ENCODE results near the gene KIF14.

- no peak for TF ChIP-seq ZNF644 (CRISPR knock-in tag; IDR thresholded peaks at IDR 0.05; ENCODE audit: low read depth)
- no peak for TF ChIP-seq ZNF431 (CRISPR knock-in tag; IDR thresholded peaks at IDR 0.05; ENCODE audit: borderline replicate concordance, low read depth)
- TF ChIP-seq ZMAT3 (CRISPR knock-in tag; conservative IDR thresholded peaks at IDR 0.05): no peak
- TF ChIP-seq CTCF (CRISPR knock-in tag; IDR thresholded peaks at IDR 0.05): no peak
- no peak for TF ChIP-seq FOXJ3 (CRISPR knock-in tag; IDR thresholded peaks at IDR 0.05; ENCODE audit: borderline replicate concordance)
- TF ChIP-seq ZNF605 (CRISPR knock-in tag; IDR thresholded peaks at IDR 0.05): no peak
- no peak for TF ChIP-seq ELK4 (CRISPR knock-in tag; IDR thresholded peaks at IDR 0.05; ENCODE audit: borderline replicate concordance)
- no peak for TF ChIP-seq SP2 (CRISPR knock-in tag; IDR thresholded peaks at IDR 0.05)
- no peak for TF ChIP-seq ESRRA (CRISPR knock-in tag; IDR thresholded peaks at IDR 0.05; ENCODE audit: low read depth)
- no peak for TF ChIP-seq ZNF292 (CRISPR knock-in tag; IDR thresholded peaks at IDR 0.05; ENCODE audit: borderline replicate concordance, low read depth)
- TF ChIP-seq HMGA1 (CRISPR knock-in tag; conservative IDR thresholded peaks at IDR 0.05): no peak
- no peak for TF ChIP-seq ZNF138 (CRISPR knock-in tag; IDR thresholded peaks at IDR 0.05; ENCODE audit: low read depth)
- TF ChIP-seq KAT7 (CRISPR knock-in tag; IDR thresholded peaks at IDR 0.05; ENCODE audit: borderline replicate concordance): no peak
- no peak for TF ChIP-seq POLR2AphosphoS5 (IDR thresholded peaks at IDR 0.05; ENCODE audit: low read depth, low read length)
Measured at GRCh38 chr1:200636681-200637080, 16.1 kb upstream of the KIF14 start.
